ENCODE data around the gene IGFBPL1.

Gene IGFBPL1

GRCh38 chr9:38396371-38396671 is 27.9 kb downstream of the IGFBPL1 start:
- DNase-seq (ENCODE audit: low spot score): no peak

- no peak for DNase-seq (ENCODE audit: low spot score)
These were observed 28.4 kb downstream of the IGFBPL1 start for GRCh38 chr9:38395653-38396370.

GRCh38 chr9:38394416-38394815 is 29.8 kb downstream of the IGFBPL1 start:
- no peak for DNase-seq (ENCODE audit: low spot score)

GRCh38 chr9:38393128-38393796 is 31.0 kb downstream of the IGFBPL1 start:
- DNase-seq (ENCODE audit: low spot score): no peak

- peak; percentile 70 for DNase-seq (ENCODE audit: low spot score)
These were observed 31.8 kb downstream of the IGFBPL1 start, which contains the start of gene ALDH1B1 for GRCh38 chr9:38392235-38393127. Gene ALDH1B1, plus strand, starts transcription at chr9:38392702. Its CDS starts 3,047 bp downstream, at chr9:38395749.

- DNase-seq (ENCODE audit: low spot score): no peak
These were observed 32.8 kb downstream of the IGFBPL1 start for GRCh38 chr9:38391278-38392118.

- DNase-seq (ENCODE audit: low spot score): no peak
These were observed 33.4 kb downstream of the IGFBPL1 start for GRCh38 chr9:38390851-38391250.

- DNase-seq (ENCODE audit: low spot score): no peak
These were observed 33.8 kb downstream of the IGFBPL1 start for GRCh38 chr9:38390442-38390841.

GRCh38 chr9:38389313-38389712 is 34.9 kb downstream of the IGFBPL1 start:
- DNase-seq (ENCODE audit: low spot score): no peak

- no peak for DNase-seq (ENCODE audit: low spot score)
These were observed 35.7 kb downstream of the IGFBPL1 start for GRCh38 chr9:38388283-38389223.

GRCh38 chr9:38387751-38388150 is 36.5 kb downstream of the IGFBPL1 start:
- no peak for DNase-seq (ENCODE audit: low spot score)

- DNase-seq (ENCODE audit: low spot score): no peak
These were observed 37.2 kb downstream of the IGFBPL1 start for GRCh38 chr9:38387066-38387465.

GRCh38 chr9:38386319-38386895 is 37.8 kb downstream of the IGFBPL1 start:
- DNase-seq (ENCODE audit: low spot score): no peak

- DNase-seq (ENCODE audit: low spot score): no peak
These were observed 38.4 kb downstream of the IGFBPL1 start for GRCh38 chr9:38385896-38386295.

- DNase-seq (ENCODE audit: low spot score): no peak
These were observed 39.0 kb downstream of the IGFBPL1 start for GRCh38 chr9:38384990-38385848.

- DNase-seq (ENCODE audit: low spot score): no peak
These were observed 42.1 kb downstream of the IGFBPL1 start for GRCh38 chr9:38382141-38382540.

GRCh38 chr9:38380872-38381534 is 43.3 kb downstream of the IGFBPL1 start:
- DNase-seq (ENCODE audit: low spot score): no peak

- DNase-seq (ENCODE audit: low spot score): no peak
These were observed 43.9 kb downstream of the IGFBPL1 start for GRCh38 chr9:38380230-38380871.
